ENCODE data around the gene BDKRB1. TPM values are rescaled to one million over a fixed set of nuclear protein-coding genes. Genes with fewer than 3 reads are reported as not detected.

Gene BDKRB1
- total RNA-seq, 1 donor from 2014 or later = not detected

DNA sequence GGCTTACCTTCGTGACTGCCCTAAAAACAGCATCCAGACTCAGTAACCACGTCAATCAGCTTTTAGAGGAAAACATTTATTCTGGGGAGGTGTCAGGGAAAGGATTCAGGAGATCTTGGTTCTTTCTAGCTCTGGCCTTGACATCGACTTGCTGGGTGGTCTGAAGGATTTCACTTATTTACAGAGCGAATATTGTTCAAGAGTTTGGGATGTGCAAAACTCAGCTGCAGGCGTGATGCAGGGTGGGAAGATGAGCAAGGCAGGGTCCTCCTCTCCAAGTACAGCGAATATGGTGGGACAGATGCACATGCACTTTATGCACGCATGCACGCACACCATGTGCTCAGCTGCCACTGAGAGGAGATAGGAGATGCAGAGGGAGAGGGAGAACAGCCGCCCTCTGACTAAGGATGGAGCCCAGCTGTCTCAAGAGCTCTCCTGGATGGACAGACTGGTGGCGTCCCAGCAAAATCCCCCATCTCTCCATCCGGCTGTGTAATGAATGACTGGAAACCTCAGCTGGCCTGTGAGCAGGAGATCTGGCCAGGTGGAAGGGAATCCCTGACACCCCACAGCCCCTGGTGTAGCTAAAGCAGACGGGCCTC, 24.4 kb upstream of the BDKRB1 start:
- Histone ChIP-seq H3K27ac (ENCODE audit: low read depth, low read length) (peak overlapping the region; percentile 60), H3K4me1 (ENCODE audit: control insufficient read depth in 3 of 3, insufficient read depth in 3 of 3, low read length in 3 of 3) (peaks cover 0 to 3% (median 2%) of the 10 kb centered on the region in 3 donors), H3K36me3 (ENCODE audit: control insufficient read depth in 3 of 3, insufficient read depth in 3 of 3, low read length in 3 of 3) (no peaks in the 10 kb centered on the region), H3K9ac (ENCODE audit: low read depth in 1 of 3, low read length in 3 of 3) (no peak overlapping the region), H3K9me3 (ENCODE audit: control insufficient read depth in 3 of 3, low read length in 3 of 3) (peaks cover 0 to 5% (median 0%) of the 10 kb centered on the region in 3 donors), H3K27me3 (ENCODE audit: control insufficient read depth in 3 of 3, insufficient read depth in 3 of 3, low read length in 3 of 3) (peaks cover 0 to 5% (median 0%) of the 10 kb centered on the region in 3 donors), H3K4me3 (ENCODE audit: low read length in 3 of 3) (no peak overlapping the region)

DNA sequence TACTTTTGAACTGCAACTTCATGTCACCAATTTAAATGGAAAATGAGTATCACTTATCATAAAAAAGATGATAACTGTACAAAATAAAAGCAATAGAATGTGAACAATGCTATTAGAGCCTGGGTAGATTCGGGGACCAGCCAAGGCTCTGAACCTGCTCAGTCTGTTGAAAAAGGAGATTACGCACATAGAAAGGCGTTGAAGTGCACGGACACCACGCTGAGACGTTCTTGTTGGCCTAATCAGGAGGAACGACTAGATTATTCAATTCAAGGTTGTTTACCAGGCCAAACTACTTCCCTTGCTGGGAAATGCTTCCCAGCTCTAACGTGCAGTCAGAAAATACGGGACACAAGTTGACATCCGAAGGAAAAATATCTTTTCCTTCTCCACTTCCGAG, 23.5 kb upstream of the BDKRB1 start:
- Histone ChIP-seq H3K4me3 (ENCODE audit: low read length in 3 of 3) (no peak overlapping the region), H3K9me3 (ENCODE audit: control insufficient read depth in 3 of 3, low read length in 3 of 3) (peaks cover 0 to 5% (median 0%) of the 10 kb centered on the region in 3 donors), H3K27me3 (ENCODE audit: control insufficient read depth in 3 of 3, insufficient read depth in 3 of 3, low read length in 3 of 3) (peaks cover 0 to 5% (median 0%) of the 10 kb centered on the region in 3 donors), H3K27ac (ENCODE audit: low read depth, low read length) (no peak overlapping the region), H3K36me3 (ENCODE audit: control insufficient read depth in 3 of 3, insufficient read depth in 3 of 3, low read length in 3 of 3) (no peaks in the 10 kb centered on the region), H3K4me1 (ENCODE audit: control insufficient read depth in 3 of 3, insufficient read depth in 3 of 3, low read length in 3 of 3) (peaks cover 0 to 3% (median 2%) of the 10 kb centered on the region in 3 donors), H3K9ac (ENCODE audit: low read depth in 1 of 3, low read length in 3 of 3) (no peak overlapping the region)

DNA sequence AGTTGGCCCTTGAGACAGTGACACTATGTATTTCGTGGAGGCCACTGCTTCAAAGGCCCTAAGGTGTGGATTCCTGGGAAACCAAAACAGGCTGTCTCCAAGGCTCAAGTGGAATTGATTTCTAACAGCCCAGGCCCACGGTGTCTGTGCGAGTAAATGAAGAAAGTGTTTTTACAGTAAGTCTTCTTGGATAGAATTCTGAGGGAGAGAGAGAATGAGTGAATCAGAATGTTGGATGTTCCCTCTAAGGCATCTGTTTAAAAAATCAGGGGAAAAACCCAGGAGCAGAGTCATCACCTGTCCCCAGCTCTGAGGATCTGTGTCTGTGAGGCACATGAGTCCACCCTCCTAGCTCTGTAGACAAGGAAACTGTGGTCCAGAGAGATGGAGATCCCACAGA, 22.3 kb upstream of the BDKRB1 start:
- no peak overlapping the region for H3K4me3 ChIP-seq (ENCODE audit: low read length in 3 of 3)
- H3K9me3 ChIP-seq (ENCODE audit: control insufficient read depth in 3 of 3, low read length in 3 of 3) = peaks cover 0 to 3% (median 0%) of the 10 kb centered on the region in 3 donors
- peaks cover 0 to 4% (median 0%) of the 10 kb centered on the region in 3 donors for H3K27me3 ChIP-seq (ENCODE audit: control insufficient read depth in 3 of 3, insufficient read depth in 3 of 3, low read length in 3 of 3)
- H3K27ac ChIP-seq (ENCODE audit: low read depth, low read length) = peak overlapping the region; percentile 47
- no peaks in the 10 kb centered on the region for H3K36me3 ChIP-seq (ENCODE audit: control insufficient read depth in 3 of 3, insufficient read depth in 3 of 3, low read length in 3 of 3)
- H3K4me1 ChIP-seq (ENCODE audit: control insufficient read depth in 3 of 3, insufficient read depth in 3 of 3, low read length in 3 of 3) = peaks cover 0 to 3% (median 2%) of the 10 kb centered on the region in 3 donors
- no peak overlapping the region for H3K9ac ChIP-seq (ENCODE audit: low read depth in 1 of 3, low read length in 3 of 3)

DNA sequence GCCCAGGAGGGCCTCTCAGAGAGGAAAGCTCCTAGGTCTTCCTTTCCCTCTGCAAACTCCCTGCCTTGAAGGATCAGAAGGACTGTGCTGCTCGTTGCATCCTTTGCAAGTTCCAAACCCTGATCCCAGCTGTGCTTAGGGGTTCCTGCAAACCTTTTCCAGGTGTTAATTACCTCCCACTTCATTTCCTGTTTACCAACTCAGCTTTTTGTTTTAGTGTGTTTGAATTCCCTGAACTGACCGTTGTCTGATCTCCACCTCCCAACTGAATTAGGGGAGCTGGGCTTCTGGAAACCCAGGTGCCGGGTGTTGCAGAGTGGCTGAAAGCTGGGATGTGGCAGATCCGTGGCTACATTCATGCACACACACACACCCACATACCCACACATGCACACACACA, 20.6 kb upstream of the BDKRB1 start:
- H3K27ac ChIP-seq (ENCODE audit: low read depth, low read length) = no peak overlapping the region
- H3K4me1 ChIP-seq (ENCODE audit: control insufficient read depth in 3 of 3, insufficient read depth in 3 of 3, low read length in 3 of 3) = peaks cover 0 to 3% (median 2%) of the 10 kb centered on the region in 3 donors
- no peak overlapping the region for H3K4me3 ChIP-seq (ENCODE audit: low read length in 3 of 3)
- no peaks in the 10 kb centered on the region for H3K36me3 ChIP-seq (ENCODE audit: control insufficient read depth in 3 of 3, insufficient read depth in 3 of 3, low read length in 3 of 3)
- H3K9me3 ChIP-seq (ENCODE audit: control insufficient read depth in 3 of 3, low read length in 3 of 3) = no peaks in the 10 kb centered on the region
- no peak overlapping the region for H3K9ac ChIP-seq (ENCODE audit: low read depth in 1 of 3, low read length in 3 of 3)
- peaks cover 0 to 3% (median 0%) of the 10 kb centered on the region in 3 donors for H3K27me3 ChIP-seq (ENCODE audit: control insufficient read depth in 3 of 3, insufficient read depth in 3 of 3, low read length in 3 of 3)

DNA sequence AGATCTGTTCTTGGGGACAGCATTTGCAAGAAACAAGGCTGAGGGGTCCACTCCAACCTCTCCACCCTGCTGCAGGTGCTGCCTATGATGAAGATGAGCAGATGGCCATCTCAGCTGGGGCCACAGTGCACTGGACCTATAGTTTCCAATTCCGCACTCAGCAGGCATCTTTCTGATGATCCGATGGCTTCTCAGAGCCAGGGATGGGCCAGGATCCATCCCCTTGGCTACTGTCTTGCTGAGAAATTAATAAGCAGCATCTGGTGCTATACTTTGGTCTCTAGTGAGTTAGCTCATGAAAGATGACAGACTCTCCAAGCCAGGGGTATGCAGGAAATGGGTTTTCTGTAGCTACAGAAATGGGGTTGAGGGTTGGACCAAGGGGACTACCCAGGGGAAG, 18.4 kb upstream of the BDKRB1 start:
- peaks cover 0 to 5% (median 0%) of the 10 kb centered on the region in 3 donors for H3K27me3 ChIP-seq (ENCODE audit: control insufficient read depth in 3 of 3, insufficient read depth in 3 of 3, low read length in 3 of 3)

DNA sequence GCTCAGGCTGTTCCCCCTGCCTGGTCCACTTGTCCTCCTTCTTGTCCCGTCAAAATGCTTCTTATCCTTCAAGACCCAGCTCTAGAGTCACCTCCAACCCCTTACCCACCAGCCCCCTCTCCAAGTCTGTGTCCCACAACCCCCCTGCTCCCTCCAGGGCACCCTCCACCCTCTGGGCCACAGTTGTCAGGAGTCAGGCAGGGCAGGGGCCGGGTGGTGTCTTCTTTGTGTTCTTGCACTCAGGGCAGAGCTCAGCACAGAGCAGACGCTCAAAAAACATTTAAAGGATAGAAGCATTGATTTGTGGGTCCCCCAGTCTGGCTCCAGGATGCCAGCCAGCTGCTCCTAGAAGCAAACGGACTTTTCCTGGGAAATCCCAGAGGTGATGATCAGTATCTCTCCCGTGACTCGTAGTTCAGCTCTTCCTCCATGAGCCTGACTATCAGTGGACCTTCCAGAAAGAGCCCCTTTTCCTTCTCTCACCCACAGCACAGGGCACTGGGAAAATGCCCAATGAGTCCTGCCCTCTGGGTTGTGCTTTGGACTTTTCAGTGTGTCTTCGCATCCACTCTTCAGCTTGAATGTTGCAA, 17.2 kb upstream of the BDKRB1 start:
- no peaks in the 10 kb centered on the region for H3K9me3 ChIP-seq (ENCODE audit: control insufficient read depth in 3 of 3, low read length in 3 of 3)
- no peaks in the 10 kb centered on the region for H3K36me3 ChIP-seq (ENCODE audit: control insufficient read depth in 3 of 3, insufficient read depth in 3 of 3, low read length in 3 of 3)
- peaks cover 0 to 3% (median 2%) of the 10 kb centered on the region in 3 donors for H3K4me1 ChIP-seq (ENCODE audit: control insufficient read depth in 3 of 3, insufficient read depth in 3 of 3, low read length in 3 of 3)
- H3K9ac ChIP-seq (ENCODE audit: low read depth in 1 of 3, low read length in 3 of 3) = no peak overlapping the region
- no peak overlapping the region for H3K4me3 ChIP-seq (ENCODE audit: low read length in 3 of 3)
- no peak overlapping the region for H3K27ac ChIP-seq (ENCODE audit: low read depth, low read length)
- H3K27me3 ChIP-seq (ENCODE audit: control insufficient read depth in 3 of 3, insufficient read depth in 3 of 3, low read length in 3 of 3) = peaks cover 0 to 5% (median 0%) of the 10 kb centered on the region in 3 donors

More for the DNA sequence above, 18.4 kb upstream of the BDKRB1 start:
- no peak overlapping the region for H3K9ac ChIP-seq (ENCODE audit: low read depth in 1 of 3, low read length in 3 of 3)
- peaks cover 0 to 3% (median 2%) of the 10 kb centered on the region in 3 donors for H3K4me1 ChIP-seq (ENCODE audit: control insufficient read depth in 3 of 3, insufficient read depth in 3 of 3, low read length in 3 of 3)
- H3K27ac ChIP-seq (ENCODE audit: low read depth, low read length) = no peak overlapping the region
- H3K9me3 ChIP-seq (ENCODE audit: control insufficient read depth in 3 of 3, low read length in 3 of 3) = no peaks in the 10 kb centered on the region
- H3K36me3 ChIP-seq (ENCODE audit: control insufficient read depth in 3 of 3, insufficient read depth in 3 of 3, low read length in 3 of 3) = no peaks in the 10 kb centered on the region
- H3K4me3 ChIP-seq (ENCODE audit: low read length in 3 of 3) = no peak overlapping the region

DNA sequence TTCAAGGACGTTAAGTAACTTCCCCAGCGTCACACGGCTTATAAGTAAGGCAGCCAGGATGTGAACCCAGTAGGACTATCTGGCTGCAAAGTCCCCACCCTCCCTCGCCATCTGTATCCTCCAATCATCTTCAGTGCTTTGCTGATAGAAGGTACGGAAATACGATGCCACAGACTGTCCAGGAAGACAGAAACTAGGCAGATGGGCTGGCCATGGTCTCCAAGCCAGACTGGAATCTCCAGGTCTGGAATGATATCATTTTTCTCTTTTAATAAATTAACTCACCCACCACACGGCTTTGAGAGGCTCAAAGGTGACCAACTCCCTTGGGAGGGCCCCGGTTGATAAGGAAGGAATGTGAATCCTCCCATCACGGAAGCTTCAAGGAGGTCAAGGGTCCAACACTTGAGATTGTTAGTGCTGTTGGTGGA, 16.3 kb upstream of the BDKRB1 start:
- H3K36me3 ChIP-seq (ENCODE audit: control insufficient read depth in 3 of 3, insufficient read depth in 3 of 3, low read length in 3 of 3) = no peaks in the 10 kb centered on the region
- no peaks in the 10 kb centered on the region for H3K4me1 ChIP-seq (ENCODE audit: control insufficient read depth in 3 of 3, insufficient read depth in 3 of 3, low read length in 3 of 3)
- H3K9me3 ChIP-seq (ENCODE audit: control insufficient read depth in 3 of 3, low read length in 3 of 3) = no peaks in the 10 kb centered on the region
- no peak overlapping the region for H3K9ac ChIP-seq (ENCODE audit: low read depth in 1 of 3, low read length in 3 of 3)
- H3K27ac ChIP-seq (ENCODE audit: low read depth, low read length) = no peak overlapping the region
- H3K4me3 ChIP-seq (ENCODE audit: low read length in 3 of 3) = no peak overlapping the region
- peaks cover 0 to 5% (median 0%) of the 10 kb centered on the region in 3 donors for H3K27me3 ChIP-seq (ENCODE audit: control insufficient read depth in 3 of 3, insufficient read depth in 3 of 3, low read length in 3 of 3)

DNA sequence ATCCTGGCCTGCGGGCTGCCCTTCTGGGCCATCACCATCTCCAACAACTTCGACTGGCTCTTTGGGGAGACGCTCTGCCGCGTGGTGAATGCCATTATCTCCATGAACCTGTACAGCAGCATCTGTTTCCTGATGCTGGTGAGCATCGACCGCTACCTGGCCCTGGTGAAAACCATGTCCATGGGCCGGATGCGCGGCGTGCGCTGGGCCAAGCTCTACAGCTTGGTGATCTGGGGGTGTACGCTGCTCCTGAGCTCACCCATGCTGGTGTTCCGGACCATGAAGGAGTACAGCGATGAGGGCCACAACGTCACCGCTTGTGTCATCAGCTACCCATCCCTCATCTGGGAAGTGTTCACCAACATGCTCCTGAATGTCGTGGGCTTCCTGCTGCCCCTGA, 15.4 kb upstream of the BDKRB1 start:
- Histone ChIP-seq H3K4me1 (ENCODE audit: control insufficient read depth in 3 of 3, insufficient read depth in 3 of 3, low read length in 3 of 3) (no peaks in the 10 kb centered on the region), H3K9me3 (ENCODE audit: control insufficient read depth in 3 of 3, low read length in 3 of 3) (no peaks in the 10 kb centered on the region), H3K27ac (ENCODE audit: low read depth, low read length) (no peak overlapping the region), H3K27me3 (ENCODE audit: control insufficient read depth in 3 of 3, insufficient read depth in 3 of 3, low read length in 3 of 3) (peaks cover 0 to 4% (median 0%) of the 10 kb centered on the region in 3 donors), H3K36me3 (ENCODE audit: control insufficient read depth in 3 of 3, insufficient read depth in 3 of 3, low read length in 3 of 3) (no peaks in the 10 kb centered on the region), H3K4me3 (ENCODE audit: low read length in 3 of 3) (no peak overlapping the region), H3K9ac (ENCODE audit: low read depth in 1 of 3, low read length in 3 of 3) (no peak overlapping the region)

DNA sequence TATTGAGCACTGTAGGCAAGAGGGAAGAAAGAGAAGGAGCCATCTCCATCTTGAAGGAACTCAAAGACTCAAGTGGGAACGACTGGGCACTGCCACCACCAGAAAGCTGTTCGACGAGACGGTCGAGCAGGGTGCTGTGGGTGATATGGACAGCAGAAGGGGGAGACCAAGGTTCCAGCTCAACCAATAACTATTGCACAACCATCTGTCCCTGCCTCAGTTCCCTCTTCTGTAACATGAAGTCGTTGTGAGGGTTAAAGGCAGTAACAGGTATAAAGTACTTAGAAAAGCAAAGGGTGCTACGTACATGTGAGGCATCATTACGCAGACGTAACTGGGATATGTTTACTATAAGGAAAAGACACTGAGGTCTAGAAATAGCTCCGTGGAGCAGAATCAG, 13.9 kb upstream of the BDKRB1 start:
- Histone ChIP-seq H3K9me3 (ENCODE audit: control insufficient read depth in 3 of 3, low read length in 3 of 3) (no peaks in the 10 kb centered on the region), H3K27me3 (ENCODE audit: control insufficient read depth in 3 of 3, insufficient read depth in 3 of 3, low read length in 3 of 3) (peaks cover 0 to 3% (median 0%) of the 10 kb centered on the region in 3 donors), H3K27ac (ENCODE audit: low read depth, low read length) (no peak overlapping the region), H3K36me3 (ENCODE audit: control insufficient read depth in 3 of 3, insufficient read depth in 3 of 3, low read length in 3 of 3) (no peaks in the 10 kb centered on the region), H3K4me1 (ENCODE audit: control insufficient read depth in 3 of 3, insufficient read depth in 3 of 3, low read length in 3 of 3) (no peaks in the 10 kb centered on the region), H3K9ac (ENCODE audit: low read depth in 1 of 3, low read length in 3 of 3) (no peak overlapping the region), H3K4me3 (ENCODE audit: low read length in 3 of 3) (no peak overlapping the region)

DNA sequence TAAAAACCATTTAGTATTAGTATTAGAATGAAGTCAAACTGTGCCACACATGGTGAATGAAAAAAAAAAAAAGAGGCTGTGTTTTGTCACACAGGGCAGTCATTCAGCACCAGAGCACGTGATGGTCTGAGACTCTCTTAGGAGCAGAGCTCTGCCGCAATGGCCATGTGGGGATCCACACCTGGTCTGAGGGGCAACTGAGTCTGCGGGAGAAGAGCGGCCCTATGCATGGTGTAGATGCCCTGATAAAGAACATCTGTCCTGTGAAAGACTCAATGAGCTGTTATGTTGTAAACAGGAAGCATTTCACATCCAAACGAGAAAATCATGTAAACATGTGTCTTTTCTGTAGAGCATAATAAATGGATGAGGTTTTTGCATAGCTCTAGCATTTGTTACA, 12.2 kb upstream of the BDKRB1 start:
- peaks cover 0 to 3% (median 0%) of the 10 kb centered on the region in 3 donors for H3K27me3 ChIP-seq (ENCODE audit: control insufficient read depth in 3 of 3, insufficient read depth in 3 of 3, low read length in 3 of 3)
- no peaks in the 10 kb centered on the region for H3K4me1 ChIP-seq (ENCODE audit: control insufficient read depth in 3 of 3, insufficient read depth in 3 of 3, low read length in 3 of 3)
- no peaks in the 10 kb centered on the region for H3K36me3 ChIP-seq (ENCODE audit: control insufficient read depth in 3 of 3, insufficient read depth in 3 of 3, low read length in 3 of 3)
- H3K9me3 ChIP-seq (ENCODE audit: control insufficient read depth in 3 of 3, low read length in 3 of 3) = no peaks in the 10 kb centered on the region
- H3K27ac ChIP-seq (ENCODE audit: low read depth, low read length) = no peak overlapping the region
- no peak overlapping the region for H3K4me3 ChIP-seq (ENCODE audit: low read length in 3 of 3)
- no peak overlapping the region for H3K9ac ChIP-seq (ENCODE audit: low read depth in 1 of 3, low read length in 3 of 3)

Measured in skeletal muscle tissue (tissue), 4 donors.